Naive thymus-derived CD8-positive, alpha-beta T cell (primary cell): ENCODE measurements around the gene MAOA. TPM values are rescaled to one million over a fixed set of nuclear protein-coding genes. Genes with fewer than 3 reads are reported as not detected.
"Not testable (repeated sequence)": the region's sequence is repeated elsewhere in the genome, so short reads cannot be mapped to it uniquely, and the experiment has no call there.

ENCODE experiments used
- ATAC-seq, 2 donors: fragments of 150-1000 bp; cut with Tn5 transposase in 1 of 2; sonication (Bioruptor Pico), chemical (Tn5 transposase) in 1 of 2; 1 replicate in 1 of 2; 2 replicates in 1 of 2; pipeline ENCODE4 v1.10.0; 2021; ENCODE audit warnings: mild to moderate bottlenecking in 2 of 2, moderate library complexity in 2 of 2
- POLR2A ChIA-PET: fragments of 350-600 bp; sonication (Branson Sonifier 250); formaldehyde crosslinking; loops from one replicate; lab custom pipeline; 2021; ENCODE audit warnings: antibody characterized with exemption; lab: Charles Lee
- DNase-seq, 10 donors: peaks; one replicate each; pipeline versions ENCODE4 v3.0.0 to v3.0.0-alpha.2; 2020 to 2022
- H3K27ac Mint-ChIP-seq, 10 donors: one replicate each; pipeline ENCODE4 v1.8.0; 2020 to 2022; ENCODE audit warnings: mild to moderate bottlenecking in 10 of 10, mixed read lengths in 10 of 10, moderate library complexity in 4 of 10, inconsistent platforms in 1 of 10
- H3K27me3 Mint-ChIP-seq, 5 donors: one replicate each; pipeline ENCODE4 v1.8.0; 2021 to 2022; ENCODE audit warnings: mixed read lengths in 5 of 5
- H3K36me3 Mint-ChIP-seq, 3 donors: one replicate each; pipeline ENCODE4 v1.8.0; 2020 to 2022; ENCODE audit warnings: mixed read lengths in 3 of 3, mild to moderate bottlenecking in 2 of 3, inconsistent platforms in 1 of 3
- H3K4me1 Mint-ChIP-seq, 4 donors: one replicate each; pipeline ENCODE4 v1.8.0; 2021 to 2022; ENCODE audit warnings: mixed read lengths in 4 of 4
- H3K4me3 Mint-ChIP-seq, 10 donors: one replicate each; pipeline ENCODE4 v1.8.0; 2020 to 2022; ENCODE audit warnings: mild to moderate bottlenecking in 10 of 10, mixed read lengths in 10 of 10, moderate library complexity in 6 of 10, inconsistent platforms in 1 of 10
- H3K9me3 Mint-ChIP-seq, 9 donors: one replicate each; pipeline ENCODE4 v1.8.0; 2020 to 2022; ENCODE audit warnings: mixed read lengths in 9 of 9, mild to moderate bottlenecking in 3 of 9, inconsistent platforms in 1 of 9, moderate library complexity in 1 of 9
- polyA plus RNA-seq, 3 donors: library from polyadenylated mRNA; unstranded; fragments of 300-500 nt; fragmentation: Illumina TruSeq; gene quantifications; one replicate each; pipeline ENCODE4 v1.2.3, GENCODE V29; 2021
- total RNA-seq, 8 experiments: library from RNA in 2 of 8; stranded (reverse) in 2 of 8; gene quantifications; one replicate each; pipeline ENCODE4 v1.2.3 and lab custom pipeline; 2021 to 2026

MAOA gene
- total RNA-seq, result under 1 TPM; 0.13 to 0.22 TPM
- polyA plus RNA-seq, result 1 to 10 TPM in 1 of 3 donors, not detected in 2; 1.2 TPM
- 0 to 0.84 (median 0.29) reads per million in 6 experiments for total RNA-seq (lab: John Stamatoyannopoulos, UW)

DNA sequence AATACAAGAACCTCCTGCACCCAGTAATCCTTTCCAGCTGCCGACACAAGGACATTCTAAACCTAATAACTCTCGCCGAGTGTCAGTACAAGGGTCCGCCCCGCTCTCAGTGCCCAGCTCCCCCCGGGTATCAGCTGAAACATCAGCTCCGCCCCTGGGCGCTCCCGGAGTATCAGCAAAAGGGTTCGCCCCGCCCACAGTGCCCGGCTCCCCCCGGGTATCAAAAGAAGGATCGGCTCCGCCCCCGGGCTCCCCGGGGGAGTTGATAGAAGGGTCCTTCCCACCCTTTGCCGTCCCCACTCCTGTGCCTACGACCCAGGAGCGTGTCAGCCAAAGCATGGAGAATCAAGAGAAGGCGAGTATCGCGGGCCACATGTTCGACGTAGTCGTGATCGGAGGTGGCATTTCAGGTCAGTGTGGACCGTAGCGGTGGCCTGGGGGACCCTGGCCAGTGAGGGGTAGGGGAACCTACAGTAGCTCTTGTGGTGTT, at the start of gene MAOA:
Gene MAOA (plus strand): TSS at position 295 of the 490 bp plus-strand sequence. CDS start 43 bp downstream, at position 338.
- POLR2A ChIA-PET, result no interaction called here
- peaks cover 3 to 10% (median 7%) of the 10 kb centered on the region in 4 donors for H3K4me1 Mint-ChIP-seq
- no peaks in the 10 kb centered on the region for H3K27me3 Mint-ChIP-seq
- H3K27ac Mint-ChIP-seq, result peak within 1 kb of the TSS; percentile 36 to 97 (median 72)
- DNase-seq (peak in 9 of 10 donors; percentile 4 to 68 (median 20)), ATAC-seq (peak in 1 of 2 donors; percentile 7)
- no peaks in the 10 kb centered on the region for H3K9me3 Mint-ChIP-seq
- no peaks in the 10 kb centered on the region for H3K36me3 Mint-ChIP-seq
- H3K4me3 Mint-ChIP-seq, result peak within 1 kb of the TSS; percentile 85 to 96 (median 91)

DNA sequence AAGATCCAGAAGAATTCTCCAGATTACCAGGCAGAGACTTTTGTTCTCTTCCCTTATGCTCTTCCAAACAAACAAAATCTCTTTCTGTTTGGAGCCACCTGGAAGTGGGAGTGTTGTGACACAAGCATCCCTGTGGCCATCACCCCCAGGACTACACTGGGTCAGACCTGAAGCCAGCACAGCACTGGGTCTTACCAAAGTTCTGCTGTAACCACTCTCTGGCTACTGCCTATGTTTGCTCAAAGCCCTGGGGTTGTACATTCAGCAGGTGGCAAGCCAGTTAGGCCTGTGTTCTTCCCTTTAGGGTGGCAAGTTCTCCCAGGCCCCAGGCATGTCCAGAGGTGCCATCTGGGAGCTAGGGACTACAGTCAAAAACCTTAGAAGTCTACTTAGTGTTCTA, 43.7 kb upstream of the MAOA start:
- peaks cover 3 to 28% (median 8%) of the 10 kb centered on the region in 5 donors for H3K27me3 Mint-ChIP-seq
- H3K9me3 Mint-ChIP-seq, result no peaks in the 10 kb centered on the region
- H3K4me3 Mint-ChIP-seq, result no peak overlapping the region
- no peaks in the 10 kb centered on the region for H3K4me1 Mint-ChIP-seq
- POLR2A ChIA-PET, result no interaction called here
- DNase-seq, result no peak
- no peak overlapping the region for H3K27ac Mint-ChIP-seq
- peaks cover 0 to 16% (median 0%) of the 10 kb centered on the region in 3 donors for H3K36me3 Mint-ChIP-seq
- ATAC-seq, result no peak

GRCh38 chrX:43615660-43616059, 40.4 kb upstream of the MAOA start:
- no peak overlapping the region for H3K27ac Mint-ChIP-seq
- peaks cover 3 to 28% (median 8%) of the 10 kb centered on the region in 5 donors for H3K27me3 Mint-ChIP-seq
- H3K4me1 Mint-ChIP-seq, result no peaks in the 10 kb centered on the region
- POLR2A ChIA-PET, result no interaction called here
- no peak overlapping the region for H3K4me3 Mint-ChIP-seq
- peaks cover 0 to 13% (median 0%) of the 10 kb centered on the region in 3 donors for H3K36me3 Mint-ChIP-seq
- no peaks in the 10 kb centered on the region for H3K9me3 Mint-ChIP-seq
- no peak for DNase-seq
- ATAC-seq, result no peak

- Mint-ChIP-seq H3K36me3 (peaks cover 0 to 9% (median 0%) of the 10 kb centered on the region in 3 donors), H3K4me1 (no peaks in the 10 kb centered on the region), H3K27ac (peak overlapping the region in 1 of 10 donors; percentile 59), H3K4me3 (no peak overlapping the region), H3K27me3 (peaks cover 3 to 26% (median 8%) of the 10 kb centered on the region in 5 donors), H3K9me3 (no peaks in the 10 kb centered on the region)
- POLR2A ChIA-PET, result no interaction called here
- no peak for ATAC-seq
- no peak for DNase-seq
These were observed 37.5 kb upstream of the MAOA start for GRCh38 chrX:43618366-43619205.

DNA sequence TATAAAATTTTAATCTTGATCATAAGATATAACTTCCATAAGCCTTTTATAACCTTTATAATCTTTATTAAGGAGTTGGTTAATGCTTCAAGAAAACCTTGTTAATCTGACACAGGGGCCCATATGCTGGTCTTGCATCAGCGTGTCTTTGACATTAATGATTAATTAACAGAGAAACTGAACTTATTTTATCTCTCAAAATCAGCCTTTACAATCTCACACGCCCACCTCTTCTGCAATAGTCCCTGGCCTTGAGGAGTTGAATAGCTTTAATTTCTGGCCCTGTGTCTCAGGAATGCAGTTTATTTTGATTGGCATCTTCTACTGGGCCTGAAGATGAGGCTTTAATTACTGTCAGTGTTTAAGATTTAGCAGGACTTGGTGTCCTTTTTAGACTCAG, 36.2 kb upstream of the MAOA start:
- POLR2A ChIA-PET, DNase-seq, ATAC-seq, H3K36me3 Mint-ChIP-seq, H3K9me3 Mint-ChIP-seq, H3K27ac Mint-ChIP-seq, H3K4me1 Mint-ChIP-seq, H3K4me3 Mint-ChIP-seq: not testable (repeated sequence)
- H3K27me3 Mint-ChIP-seq, result peaks cover 3 to 15% (median 6%) of the 10 kb centered on the region in 5 donors

GRCh38 chrX:43627147-43627546, 29.0 kb upstream of the MAOA start:
- H3K27me3 Mint-ChIP-seq, result peaks cover 0 to 3% (median 0%) of the 10 kb centered on the region in 5 donors
- DNase-seq, result no peak
- no peaks in the 10 kb centered on the region for H3K36me3 Mint-ChIP-seq
- H3K4me3 Mint-ChIP-seq, result no peak overlapping the region
- ATAC-seq, result no peak
- POLR2A ChIA-PET, result no interaction called here
- H3K4me1 Mint-ChIP-seq, result no peaks in the 10 kb centered on the region
- no peak overlapping the region for H3K27ac Mint-ChIP-seq
- H3K9me3 Mint-ChIP-seq, result no peaks in the 10 kb centered on the region

DNA sequence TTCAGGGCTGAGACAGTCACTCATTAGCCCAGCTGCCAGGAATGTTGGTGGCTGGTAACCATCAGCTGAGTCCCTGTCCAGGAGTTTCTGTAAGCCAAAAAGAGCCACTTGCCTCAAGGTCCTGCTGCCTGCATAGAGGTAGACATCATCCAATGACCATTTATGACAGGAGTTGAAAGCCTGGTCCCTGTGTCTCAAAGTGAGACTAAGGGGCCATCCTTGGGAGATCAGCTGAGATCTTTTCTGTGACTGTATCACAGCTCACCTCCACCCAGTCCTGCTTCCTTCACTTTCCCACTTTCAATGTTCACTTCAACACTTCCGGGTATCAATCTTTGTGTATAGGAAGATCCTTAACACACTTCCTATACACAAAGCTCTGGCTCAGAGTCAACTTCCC, 28.4 kb upstream of the MAOA start:
- no peak for DNase-seq
- no peak for ATAC-seq
- Mint-ChIP-seq H3K27ac (no peak overlapping the region), H3K9me3 (no peaks in the 10 kb centered on the region), H3K4me3 (no peak overlapping the region), H3K4me1 (no peaks in the 10 kb centered on the region), H3K27me3 (peaks cover 0 to 3% (median 0%) of the 10 kb centered on the region in 5 donors), H3K36me3 (no peaks in the 10 kb centered on the region)
- POLR2A ChIA-PET, result no interaction called here

DNA sequence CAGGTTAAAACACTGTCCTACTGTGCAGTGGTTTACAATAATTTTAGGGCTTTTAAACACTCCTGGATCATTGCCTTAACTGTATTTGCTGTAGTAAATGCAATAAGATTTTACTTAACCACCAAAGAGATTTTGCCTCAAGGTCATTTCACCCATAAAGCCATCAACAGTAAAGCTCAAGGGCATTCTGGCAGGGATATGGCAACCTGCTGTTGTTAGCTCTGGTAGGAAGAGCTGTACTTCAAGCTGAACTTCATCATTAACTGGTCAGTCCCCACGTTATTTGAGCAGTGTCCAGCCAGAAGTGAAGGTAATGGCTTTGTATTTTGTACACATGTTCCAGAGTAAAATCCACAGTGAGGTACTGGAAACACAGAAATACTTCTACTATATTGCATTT, 26.9 kb upstream of the MAOA start:
- no peak for DNase-seq
- ATAC-seq, result no peak
- no peaks in the 10 kb centered on the region for H3K36me3 Mint-ChIP-seq
- H3K4me3 Mint-ChIP-seq, result no peak overlapping the region
- H3K27me3 Mint-ChIP-seq, result peaks cover 0 to 3% (median 0%) of the 10 kb centered on the region in 5 donors
- H3K27ac Mint-ChIP-seq, result no peak overlapping the region
- H3K9me3 Mint-ChIP-seq, result no peaks in the 10 kb centered on the region
- no peaks in the 10 kb centered on the region for H3K4me1 Mint-ChIP-seq
- POLR2A ChIA-PET, result no interaction called here

GRCh38 chrX:43631841-43632240, 24.3 kb upstream of the MAOA start:
- Mint-ChIP-seq H3K9me3 (no peaks in the 10 kb centered on the region), H3K27ac (no peak overlapping the region), H3K4me1 (no peaks in the 10 kb centered on the region), H3K4me3 (no peak overlapping the region), H3K27me3 (peaks cover 0 to 3% (median 2%) of the 10 kb centered on the region in 5 donors), H3K36me3 (no peaks in the 10 kb centered on the region)
- POLR2A ChIA-PET, result no interaction called here
- no peak for DNase-seq
- no peak for ATAC-seq

DNA sequence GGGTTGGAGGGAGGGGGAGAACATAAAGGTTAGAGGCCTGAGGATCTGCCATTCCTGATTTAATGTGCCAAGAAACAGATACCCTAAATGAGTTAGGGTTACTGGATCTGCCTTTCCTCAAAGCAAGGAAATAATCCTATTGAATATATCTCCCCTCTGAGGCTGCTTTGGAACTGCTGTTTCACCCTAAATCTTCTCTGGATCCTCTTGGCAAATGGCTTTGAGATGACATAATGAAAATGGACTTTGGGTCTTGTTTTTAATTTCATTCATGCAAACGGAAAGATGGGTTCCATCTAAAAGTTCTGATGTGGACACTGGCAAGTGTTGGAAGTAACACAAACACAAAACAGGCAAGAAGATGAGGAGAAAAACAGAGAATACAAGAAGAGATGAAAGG, 23.0 kb upstream of the MAOA start:
- Mint-ChIP-seq H3K9me3 (no peaks in the 10 kb centered on the region), H3K27me3 (peaks cover 2 to 6% (median 3%) of the 10 kb centered on the region in 5 donors), H3K4me1 (no peaks in the 10 kb centered on the region), H3K36me3 (no peaks in the 10 kb centered on the region), H3K27ac (no peak overlapping the region), H3K4me3 (no peak overlapping the region)
- no peak for DNase-seq
- POLR2A ChIA-PET, result no interaction called here
- no peak for ATAC-seq

DNA sequence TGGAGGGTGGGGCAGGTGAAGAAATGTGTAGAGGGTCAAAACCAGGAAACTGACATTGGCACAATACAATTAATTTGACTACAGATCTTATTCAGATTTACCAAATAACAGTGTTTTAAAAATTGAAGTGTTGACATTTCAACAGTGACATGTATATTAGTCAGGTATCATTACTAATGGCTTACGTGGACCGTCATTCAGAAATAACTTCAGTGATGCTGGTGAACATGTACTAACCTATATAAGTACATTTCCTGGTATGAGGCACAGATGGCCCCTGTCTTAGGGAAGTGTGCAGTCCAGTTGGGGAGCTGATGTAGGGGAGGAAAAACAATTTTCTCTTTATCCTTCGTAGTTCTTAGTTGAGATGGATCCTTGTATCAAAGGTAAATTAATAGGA, 22.3 kb upstream of the MAOA start:
- H3K36me3 Mint-ChIP-seq, result no peaks in the 10 kb centered on the region
- DNase-seq (no peak), ATAC-seq (no peak)
- peaks cover 2 to 9% (median 4%) of the 10 kb centered on the region in 5 donors for H3K27me3 Mint-ChIP-seq
- POLR2A ChIA-PET, result no interaction called here
- no peak overlapping the region for H3K4me3 Mint-ChIP-seq
- H3K9me3 Mint-ChIP-seq, result no peaks in the 10 kb centered on the region
- H3K27ac Mint-ChIP-seq, result no peak overlapping the region
- H3K4me1 Mint-ChIP-seq, result no peaks in the 10 kb centered on the region

DNA sequence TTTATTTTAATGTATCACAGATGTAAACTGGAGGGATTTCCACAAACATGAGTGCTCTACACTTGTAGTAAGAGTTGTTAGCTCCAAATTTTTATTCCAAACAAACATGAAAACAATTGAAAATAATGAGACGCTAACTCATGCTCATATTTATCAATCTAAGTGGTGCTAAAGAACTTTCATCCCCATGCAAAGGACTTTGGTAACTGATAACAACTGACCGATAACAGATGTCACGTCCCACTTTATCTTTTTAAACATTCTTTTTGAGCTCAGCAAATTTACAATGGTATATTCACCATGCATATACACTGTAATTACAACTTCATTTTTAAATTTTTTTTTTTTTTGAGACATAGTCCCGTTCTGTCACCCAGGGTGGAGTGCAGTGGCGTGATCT, 15.6 kb upstream of the MAOA start:
- no peak overlapping the region for H3K4me3 Mint-ChIP-seq
- no peak for DNase-seq
- peaks cover 2 to 9% (median 3%) of the 10 kb centered on the region in 5 donors for H3K27me3 Mint-ChIP-seq
- no peak overlapping the region for H3K27ac Mint-ChIP-seq
- ATAC-seq, result no peak
- no peaks in the 10 kb centered on the region for H3K9me3 Mint-ChIP-seq
- POLR2A ChIA-PET, result no interaction called here
- no peaks in the 10 kb centered on the region for H3K4me1 Mint-ChIP-seq
- H3K36me3 Mint-ChIP-seq, result no peaks in the 10 kb centered on the region

DNA sequence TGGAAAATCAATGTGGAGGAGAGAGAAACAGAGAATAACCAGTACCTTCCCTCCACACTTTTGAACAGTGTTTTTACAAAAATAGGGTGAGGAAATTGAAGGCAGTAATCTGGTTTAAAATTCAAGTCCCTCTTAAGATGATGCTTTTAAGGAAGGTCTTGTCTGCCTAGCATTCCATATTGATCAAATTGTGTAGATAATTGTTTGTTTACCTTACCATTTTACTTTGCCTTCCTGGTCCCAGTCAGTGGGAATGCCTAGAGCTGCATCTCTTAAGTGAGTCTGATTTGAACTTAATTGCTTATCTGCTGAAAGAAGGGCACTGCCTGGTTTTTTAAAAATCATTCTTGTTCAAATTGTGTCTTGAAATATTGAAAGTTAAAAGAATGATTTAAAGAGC, 14.4 kb upstream of the MAOA start:
- DNase-seq (no peak), ATAC-seq (no peak)
- Mint-ChIP-seq H3K36me3 (no peaks in the 10 kb centered on the region), H3K27me3 (peaks cover 0 to 9% (median 2%) of the 10 kb centered on the region in 5 donors), H3K27ac (no peak overlapping the region), H3K9me3 (no peaks in the 10 kb centered on the region), H3K4me3 (no peak overlapping the region), H3K4me1 (no peaks in the 10 kb centered on the region)
- POLR2A ChIA-PET, result no interaction called here
